Endometrium (tissue), 2 donors: ENCODE measurements around the gene MYL4.
"Not testable (repeated sequence)": the region's sequence is repeated elsewhere in the genome, so short reads cannot be mapped to it uniquely, and the experiment has no call there.

Experiments
- FAIRE-seq: peaks from 2 replicates; lab custom pipeline; 2012; peaks lifted over from hg19 to GRCh38; lab: Jason Lieb, UNC
- donor health status: control.
- donor health status: control.

Gene MYL4

GRCh38 chr17:47243737-47244598 lies 34.8 kb downstream of the MYL4 start:
- FAIRE-seq: no peak

- FAIRE-seq: no peak
Measured at GRCh38 chr17:47244697-47245096, 35.5 kb downstream of the MYL4 start.

DNA sequence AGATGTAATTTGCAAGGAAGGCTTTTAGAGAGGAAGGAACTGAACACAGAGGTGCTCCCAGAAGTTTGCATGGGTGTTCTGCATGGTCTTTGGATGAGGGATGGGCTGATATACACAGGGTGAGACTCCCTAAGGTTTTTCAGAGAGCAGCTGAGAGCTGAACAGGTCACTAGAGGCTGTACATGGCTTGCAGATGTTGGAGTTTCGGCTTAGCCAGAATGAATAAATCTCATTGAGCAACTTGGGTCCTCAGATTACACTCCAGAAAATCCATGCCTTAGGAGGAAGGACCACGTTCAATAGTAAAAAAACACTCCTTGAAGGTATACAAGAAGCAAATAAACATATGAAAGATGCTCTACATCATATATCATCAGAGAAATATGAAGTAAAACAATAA lies 37.0 kb downstream of the MYL4 start:
- FAIRE-seq: no peak

GRCh38 chr17:47250855-47251254 lies 41.7 kb downstream of the MYL4 start:
- FAIRE-seq: no peak

DNA sequence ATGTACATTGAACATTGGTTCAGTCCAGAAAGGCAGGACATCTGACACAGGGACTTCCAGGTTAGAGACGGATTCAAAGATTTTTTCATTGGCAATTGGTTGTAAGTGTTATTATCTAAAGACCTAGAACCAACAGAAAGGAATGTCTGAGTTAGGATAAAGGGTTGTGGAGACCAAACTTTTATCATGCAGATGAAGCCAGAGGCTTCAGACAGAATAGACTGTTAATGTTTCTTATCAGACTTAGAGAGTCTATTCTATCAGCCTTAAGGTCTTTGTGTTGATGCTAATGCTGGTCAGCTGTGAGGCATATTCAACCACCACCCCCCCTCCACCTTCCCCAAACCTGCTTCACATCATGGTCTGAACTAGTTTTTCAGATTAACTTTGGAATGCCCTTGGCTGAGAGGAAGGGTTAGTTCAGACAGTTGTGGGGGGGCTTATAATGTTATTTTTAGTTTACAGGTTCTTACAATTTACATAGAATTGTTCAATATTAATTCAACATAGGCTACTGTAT lies 42.3 kb downstream of the MYL4 start:
- FAIRE-seq: no peak

- FAIRE-seq: no peak
Measured at GRCh38 chr17:47252209-47252608, 43.1 kb downstream of the MYL4 start.

GRCh38 chr17:47252766-47253512 lies 43.8 kb downstream of the MYL4 start:
- FAIRE-seq: no peak

GRCh38 chr17:47253541-47254402 lies 44.6 kb downstream of the MYL4 start, which contains the start of gene ITGB3:
ITGB3 (plus strand) TSS chr17:47253827; CDS start chr17:47253862, 35 bp downstream.
- FAIRE-seq: no peak

GRCh38 chr17:47254403-47254943 lies 45.3 kb downstream of the MYL4 start:
- FAIRE-seq: no peak

DNA sequence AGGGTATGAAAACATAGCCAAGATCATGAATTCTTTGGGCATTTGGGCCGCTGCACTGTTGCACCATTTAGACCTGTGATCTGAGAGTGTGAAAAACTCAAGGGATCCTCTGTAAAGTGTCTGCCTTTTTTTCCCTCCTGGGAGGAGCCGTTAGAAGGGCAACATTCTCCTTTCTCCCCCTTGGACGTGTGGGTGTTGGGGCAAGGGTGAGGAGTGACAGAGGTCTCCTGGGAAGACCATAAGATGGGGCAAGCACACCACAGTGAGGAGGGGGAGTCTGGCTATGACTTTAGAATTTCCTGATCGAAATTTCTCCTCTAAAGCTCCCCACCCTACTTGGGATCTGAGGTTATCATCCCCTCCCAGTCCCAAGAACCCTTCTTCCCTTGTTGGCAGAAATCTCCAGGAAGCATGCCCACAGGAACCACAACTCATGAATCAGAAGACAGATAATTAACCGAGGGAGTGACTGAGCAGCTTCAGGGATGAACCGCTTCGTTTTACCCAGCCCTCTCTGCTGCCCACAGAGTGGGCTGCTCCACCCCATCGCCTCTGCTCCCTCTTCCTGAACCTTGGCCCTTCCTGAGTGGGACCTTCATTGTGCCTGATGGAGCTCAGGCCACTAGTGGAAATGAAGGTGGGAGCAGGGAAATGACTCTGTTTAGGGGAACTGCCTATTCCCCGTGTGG lies 48.6 kb downstream of the MYL4 start:
- no peak for FAIRE-seq

- no peak for FAIRE-seq
Measured at GRCh38 chr17:47262586-47262985, 53.4 kb downstream of the MYL4 start.

- no peak for FAIRE-seq
Measured at GRCh38 chr17:47264166-47264565, 55.0 kb downstream of the MYL4 start.

- no peak for FAIRE-seq
Measured at GRCh38 chr17:47265983-47266541, 56.9 kb downstream of the MYL4 start.

DNA sequence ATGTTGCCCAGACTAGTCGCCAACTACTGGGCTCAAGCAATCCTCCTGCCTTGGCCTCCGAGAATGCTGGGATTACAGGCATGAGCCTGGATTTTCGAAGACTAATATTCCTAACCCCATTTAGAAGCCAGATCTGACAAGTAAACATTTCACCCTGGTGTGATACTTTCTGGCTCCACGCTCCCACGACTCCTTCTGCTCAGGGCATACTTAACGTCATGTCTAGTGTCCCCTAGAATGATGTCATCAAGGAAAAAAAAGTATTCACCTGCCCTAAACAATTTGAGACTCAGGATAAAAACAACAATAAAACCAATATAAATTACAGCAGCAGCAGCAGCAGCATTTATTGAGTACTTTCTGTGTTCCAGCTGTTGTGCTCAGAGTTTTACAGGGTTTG lies 57.6 kb downstream of the MYL4 start:
- no peak for FAIRE-seq

DNA sequence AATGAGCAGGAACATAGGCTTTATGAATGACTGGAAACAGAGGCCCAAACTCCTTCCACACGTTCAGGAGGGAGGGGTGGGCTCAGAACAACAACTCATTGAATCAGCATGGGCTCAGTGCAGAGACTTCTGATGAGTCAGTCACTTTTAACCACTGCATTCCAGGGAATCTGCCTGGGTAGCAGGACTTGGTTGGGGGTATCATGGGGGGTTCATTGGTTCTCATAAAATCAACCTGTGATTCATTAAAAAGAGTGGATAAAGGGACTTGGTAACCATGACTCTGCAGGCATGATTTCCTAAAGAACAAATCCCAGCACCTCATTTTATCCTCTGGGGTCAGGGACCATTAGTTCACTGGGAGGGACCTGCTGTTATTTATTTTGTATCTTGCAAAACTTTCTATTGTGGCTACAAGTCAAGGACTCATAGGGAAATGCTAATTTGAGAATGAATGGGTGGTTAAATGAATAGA lies 58.2 kb downstream of the MYL4 start:
- FAIRE-seq: no peak

- FAIRE-seq: not testable (repeated sequence)
Measured at GRCh38 chr17:47268964-47269363, 59.8 kb downstream of the MYL4 start.

DNA sequence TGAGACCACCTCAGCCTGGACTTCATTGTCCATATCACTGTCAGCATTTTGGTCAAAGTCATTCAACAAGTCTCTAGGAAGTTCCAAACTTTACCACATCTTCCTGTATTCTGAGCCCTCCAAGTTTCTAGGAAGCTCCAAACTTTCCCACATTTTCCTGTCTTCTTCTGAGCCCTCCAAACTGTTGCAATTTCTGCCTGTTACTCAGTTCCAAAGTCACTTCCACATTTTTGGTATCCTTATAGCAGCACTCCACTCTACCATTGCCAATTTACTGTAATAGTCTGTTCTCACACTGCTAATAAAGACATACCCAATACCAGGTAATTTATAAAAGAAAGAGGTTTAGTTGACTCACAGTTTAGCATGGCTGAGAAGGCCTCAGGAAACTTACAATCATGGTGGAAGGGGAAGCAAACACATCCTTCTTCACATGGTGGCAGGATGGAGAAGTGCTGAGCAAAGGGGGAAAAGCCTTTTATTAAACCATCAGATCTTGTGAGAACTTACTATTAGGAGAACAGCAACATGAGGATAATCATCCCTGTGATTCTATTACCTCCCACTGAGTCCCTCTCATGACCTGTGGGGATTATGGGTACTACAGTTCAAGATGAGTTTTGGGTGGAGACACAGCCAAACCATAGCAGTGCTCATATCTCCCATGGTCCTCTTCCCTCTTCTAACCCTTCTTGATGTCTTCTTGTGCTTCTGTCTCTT lies 60.6 kb downstream of the MYL4 start:
- not testable (repeated sequence) for FAIRE-seq

DNA sequence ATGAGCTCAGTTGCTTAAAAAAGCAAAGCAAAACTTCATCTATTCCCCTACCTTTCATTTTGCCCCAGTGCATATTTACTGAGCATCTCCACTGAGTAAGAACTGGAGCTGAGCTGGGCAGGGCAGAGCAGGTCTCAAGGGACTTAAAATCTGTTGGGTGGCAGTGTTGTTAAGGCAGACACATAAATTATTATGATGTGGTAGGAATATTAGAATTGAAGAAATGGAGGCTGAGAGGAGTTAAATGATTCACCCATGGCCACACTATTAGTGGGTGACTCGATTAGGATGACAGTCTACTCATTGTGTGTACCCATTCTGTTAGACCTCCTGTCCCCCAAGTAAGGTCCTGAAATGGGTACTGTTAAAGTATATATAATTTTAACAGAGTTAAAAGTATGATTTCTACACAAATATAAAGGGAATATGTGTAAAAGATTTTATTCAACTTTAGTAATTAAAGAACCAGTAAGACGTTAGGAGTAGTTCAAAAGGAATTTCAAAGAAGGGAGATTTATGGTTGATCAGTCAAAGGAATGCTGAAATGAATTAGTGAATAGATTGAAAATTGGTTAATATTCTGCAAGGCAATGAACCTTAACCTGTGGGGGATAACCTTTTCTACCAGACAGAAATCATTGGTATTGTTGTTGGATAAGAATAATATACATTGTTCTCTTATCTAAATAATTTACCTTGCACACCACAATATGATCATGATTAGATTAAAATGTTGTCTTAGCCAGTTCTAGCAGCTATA lies 62.0 kb downstream of the MYL4 start:
- FAIRE-seq: no peak

DNA sequence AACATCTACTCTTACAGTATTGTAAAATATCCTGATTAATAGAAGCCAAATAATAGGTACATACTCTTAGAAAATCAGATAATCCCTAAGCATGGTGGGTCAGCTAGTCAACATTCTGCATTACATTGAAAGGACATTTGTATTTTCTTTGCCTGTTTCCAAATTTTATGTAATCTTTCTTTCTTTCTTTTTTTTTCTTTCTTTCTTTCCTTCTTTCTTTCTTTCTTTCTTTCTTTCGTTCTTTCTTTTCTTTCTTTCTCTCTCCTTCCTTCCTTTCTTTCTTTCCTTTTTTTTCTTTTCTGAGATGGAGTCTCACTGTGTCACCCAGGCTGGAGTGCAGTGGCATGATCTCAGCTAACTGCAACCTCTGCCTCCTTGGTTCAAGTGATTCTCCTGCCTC lies 63.3 kb downstream of the MYL4 start:
- no peak for FAIRE-seq
